ENCODE measurements around the gene UBXN6. TPM values are rescaled to one million over a fixed set of nuclear protein-coding genes. Genes with fewer than 3 reads are reported as not detected.
A peak's percentile ranks its signal among the peaks of the same experiment; 100 is the strongest.

Gene UBXN6
- total and polyA plus RNA-seq, 7 donors: 47.1 to 160 (median 96.3) TPM

DNA sequence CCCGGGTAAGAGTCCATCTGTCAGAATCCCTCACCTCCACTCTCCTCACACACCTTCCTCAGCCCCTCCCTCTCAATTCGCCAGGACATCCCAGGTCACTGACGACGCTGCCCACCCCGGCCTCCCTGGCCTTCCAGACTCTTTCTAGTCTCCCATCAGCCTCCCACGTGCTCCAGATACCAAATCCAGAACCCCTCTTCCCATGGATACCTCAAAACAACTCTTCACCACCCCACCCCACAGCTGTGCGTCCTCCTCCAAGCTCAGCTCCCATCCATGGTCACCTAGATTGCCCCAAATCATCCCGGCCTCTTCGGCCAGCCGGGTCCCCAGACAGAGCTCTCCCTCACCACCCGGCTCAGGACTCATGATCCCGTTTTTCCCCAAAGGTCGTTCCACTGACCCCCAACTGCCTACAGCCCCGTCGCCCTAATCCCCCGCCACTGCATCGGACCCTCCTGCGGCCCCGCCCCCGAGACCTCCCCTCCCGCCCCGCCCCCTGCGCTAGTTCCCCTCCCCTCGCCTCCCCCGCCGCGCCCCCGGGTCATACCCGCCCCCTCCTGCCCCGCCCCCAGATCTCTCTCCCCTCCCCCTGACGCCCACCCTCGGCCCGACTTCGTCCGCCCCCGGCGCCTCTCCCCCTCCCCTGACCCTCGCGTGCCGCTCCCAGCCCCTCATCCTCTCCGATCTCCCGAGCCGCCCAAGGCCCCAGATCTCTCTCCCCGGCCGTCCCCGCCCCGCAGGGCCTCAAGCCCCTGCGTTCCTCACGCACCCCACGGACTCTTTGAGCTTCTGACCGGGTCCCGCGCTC is 546 bp downstream of the UBXN6 start:
- H3K4me1 ChIP-seq: peaks cover 0 to 26% (median 25%) of the 10 kb centered on the region in 4 donors
- DNase-seq: no peak
- TF ChIP-seq POLR2AphosphoS5 (IDR thresholded peaks at IDR 0.05) (no peak), POLR2A (IDR thresholded peaks at IDR 0.05) (no peak)
- TF ChIP-seq, protein P1, sequence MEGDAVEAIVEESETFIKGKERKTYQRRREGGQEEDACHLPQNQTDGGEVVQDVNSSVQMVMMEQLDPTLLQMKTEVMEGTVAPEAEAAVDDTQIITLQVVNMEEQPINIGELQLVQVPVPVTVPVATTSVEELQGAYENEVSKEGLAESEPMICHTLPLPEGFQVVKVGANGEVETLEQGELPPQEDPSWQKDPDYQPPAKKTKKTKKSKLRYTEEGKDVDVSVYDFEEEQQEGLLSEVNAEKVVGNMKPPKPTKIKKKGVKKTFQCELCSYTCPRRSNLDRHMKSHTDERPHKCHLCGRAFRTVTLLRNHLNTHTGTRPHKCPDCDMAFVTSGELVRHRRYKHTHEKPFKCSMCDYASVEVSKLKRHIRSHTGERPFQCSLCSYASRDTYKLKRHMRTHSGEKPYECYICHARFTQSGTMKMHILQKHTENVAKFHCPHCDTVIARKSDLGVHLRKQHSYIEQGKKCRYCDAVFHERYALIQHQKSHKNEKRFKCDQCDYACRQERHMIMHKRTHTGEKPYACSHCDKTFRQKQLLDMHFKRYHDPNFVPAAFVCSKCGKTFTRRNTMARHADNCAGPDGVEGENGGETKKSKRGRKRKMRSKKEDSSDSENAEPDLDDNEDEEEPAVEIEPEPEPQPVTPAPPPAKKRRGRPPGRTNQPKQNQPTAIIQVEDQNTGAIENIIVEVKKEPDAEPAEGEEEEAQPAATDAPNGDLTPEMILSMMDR (IDR thresholded peaks at IDR 0.05): no peak
- H3K36me3 ChIP-seq: peaks cover 19 to 22% (median 21%) of the 10 kb centered on the region in 4 donors
- intact Hi-C loops (cut with DNase I): loop anchor here (2.0 to 5.0 kb wide), 2 partner anchors 52 to 60 kb away; partner anchors contain the start of gene PLIN4
- no peaks in the 10 kb centered on the region for H3K27me3 ChIP-seq
- peak overlapping the region; percentile 51 to 82 (median 76) for H3K4me3 ChIP-seq
- 2 to 3% methylated on average over 50 to 51 of the region's 53 CpGs for WGBS, 2 donors
- peak overlapping the region; percentile 88 to 95 (median 94) for H3K27ac ChIP-seq
- H3K9me3 ChIP-seq: no peaks in the 10 kb centered on the region

- intact Hi-C loops (cut with DNase I): loop anchor here (2.0 to 5.0 kb wide), 2 partner anchors 52 to 61 kb away; partner anchors contain the start of gene PLIN4
- WGBS, 2 donors: 7 to 9% methylated on average over 9 of the region's 9 CpGs
- peaks cover 25 to 28% (median 27%) of the 10 kb centered on the region in 4 donors for H3K36me3 ChIP-seq
- TF ChIP-seq, protein P1 (IDR thresholded peaks at IDR 0.05): no peak
- TF ChIP-seq POLR2AphosphoS5 (IDR thresholded peaks at IDR 0.05) (peak in 1 of 4 donors; percentile 43), POLR2A (IDR thresholded peaks at IDR 0.05) (no peak)
- DNase-seq: peak; percentile 80
- peaks cover 0 to 26% (median 25%) of the 10 kb centered on the region in 4 donors for H3K4me1 ChIP-seq
- no peaks in the 10 kb centered on the region for H3K27me3 ChIP-seq
- peak overlapping the region; percentile 51 to 82 (median 76) for H3K4me3 ChIP-seq
- H3K9me3 ChIP-seq: no peaks in the 10 kb centered on the region
- peak overlapping the region; percentile 88 to 95 (median 94) for H3K27ac ChIP-seq
Observed at GRCh38 chr19:4456476-4456842, 1.1 kb downstream of the UBXN6 start.

- intact Hi-C loops (cut with DNase I): loop anchor here (2.0 to 5.0 kb wide), 2 partner anchors 51 to 61 kb away; partner anchors contain the start of gene PLIN4
Observed at GRCh38 chr19:4455719-4456475, 1.7 kb downstream of the UBXN6 start.

More at GRCh38 chr19:4455719-4456475, 1.7 kb downstream of the UBXN6 start:
- peak; percentile 95 for DNase-seq
- Histone ChIP-seq H3K4me1 (peaks cover 0 to 26% (median 25%) of the 10 kb centered on the region in 4 donors), H3K4me3 (peak overlapping the region; percentile 51 to 82 (median 76)), H3K9me3 (no peaks in the 10 kb centered on the region), H3K36me3 (peaks cover 29 to 34% (median 32%) of the 10 kb centered on the region in 4 donors), H3K27ac (peak overlapping the region; percentile 88 to 95 (median 94)), H3K27me3 (no peaks in the 10 kb centered on the region)
- TF ChIP-seq POLR2AphosphoS5 (IDR thresholded peaks at IDR 0.05) (peak; percentile 27 to 71 (median 37)), EP300 (IDR thresholded peaks at IDR 0.05) (peak in 1 of 4 donors; percentile 9)
- TF ChIP-seq, protein P1 (IDR thresholded peaks at IDR 0.05): no peak
- WGBS, 2 donors: 58 to 62% methylated on average over 15 of the region's 15 CpGs
